Mesodermal cell (in vitro differentiated cells): Measurements from ENCODE around the gene TIGAR.

ENCODE experiments used
- H3K27ac ChIP-seq: 2 replicates; pipeline ENCODE4 v1.7.0; 2013; ENCODE audit warnings: mild to moderate bottlenecking, low read depth, low read length, moderate library complexity; ENCODE audit not compliant: severe bottlenecking
- H3K36me3 ChIP-seq: 2 replicates; pipeline ENCODE4 v1.7.1; 2013; ENCODE audit warnings: mild to moderate bottlenecking, low read length, moderate library complexity; ENCODE audit not compliant: control insufficient read depth, insufficient read depth
- H3K4me1 ChIP-seq: one replicate; pipeline ENCODE4 v1.7.1; 2013; ENCODE audit warnings: mild to moderate bottlenecking, low read length; ENCODE audit not compliant: insufficient read depth, control insufficient read depth, poor library complexity, severe bottlenecking
- H3K4me3 ChIP-seq: 2 replicates; pipeline ENCODE4 v1.7.0; 2013; ENCODE audit warnings: low read length, control low read depth, mild to moderate bottlenecking; ENCODE audit not compliant: insufficient read depth, poor library complexity, severe bottlenecking; ENCODE audit errors: extremely low read depth
- H3K9me3 ChIP-seq: 2 replicates; pipeline ENCODE4 v1.7.1; 2013; ENCODE audit warnings: mild to moderate bottlenecking, low read length, moderate library complexity; ENCODE audit not compliant: control insufficient read depth
- WGBS, 2 experiments: methylation state at CpG; one replicate each; pipeline ENCODE4 v1.1.5; 2013; ENCODE audit warnings: missing lambda C conversion rate in 2 of 2; ENCODE audit not compliant: insufficient coverage in 2 of 2; 5-methylcytosine and 5-hydroxymethylcytosine counted together

The TIGAR gene

DNA sequence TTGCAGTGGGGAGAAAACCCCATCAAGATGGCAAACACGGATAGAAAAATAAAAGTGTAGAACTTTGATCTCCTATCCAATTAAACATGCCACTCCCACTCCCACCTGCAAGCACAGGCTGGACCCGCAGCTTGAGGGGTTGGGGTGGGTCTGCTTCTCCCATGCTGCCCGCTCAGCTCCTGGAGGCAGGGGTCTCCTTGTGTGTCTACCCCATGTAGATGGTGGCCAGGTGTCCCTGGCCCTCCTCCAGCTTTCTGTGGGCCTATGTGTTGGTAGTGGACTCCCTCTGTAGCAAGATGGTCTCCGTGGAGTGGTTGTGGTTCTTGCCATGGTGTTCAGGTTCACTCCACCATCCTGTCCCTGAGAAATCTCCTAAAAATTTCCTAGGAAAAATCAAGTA is 82.0 kb downstream of the TIGAR start:
- Histone ChIP-seq H3K9me3 (peaks cover 4% of the 10 kb centered on the region), H3K4me3 (no peak overlapping the region), H3K27ac (no peak overlapping the region), H3K4me1 (no peaks in the 10 kb centered on the region), H3K36me3 (no peaks in the 10 kb centered on the region)
- 100% methylated on average over 1 of the region's 4 CpGs; no CpG with 5 or more reads in 1 of the 2 experiments for WGBS, 2 experiments
